PC-9 (cell line): ENCODE results near the gene SDE2.

Experiments
- EZH2 ChIP-seq: fragments of 200-600 bp; sonication (generic); IDR thresholded peaks from 2 replicates; pipeline ENCODE4 v1.8.0; 2017; ENCODE audit warnings: antibody characterized with exemption, low read depth
- TF ChIP-seq, protein P1 (sequence below): fragments of 200-600 bp; sonication (generic); conservative IDR thresholded peaks from 2 replicates; pipeline ENCODE4 v1.6.1; 2017; ENCODE audit warnings: mixed run types, antibody characterized with exemption, mild to moderate bottlenecking, moderate library complexity

DNA sequence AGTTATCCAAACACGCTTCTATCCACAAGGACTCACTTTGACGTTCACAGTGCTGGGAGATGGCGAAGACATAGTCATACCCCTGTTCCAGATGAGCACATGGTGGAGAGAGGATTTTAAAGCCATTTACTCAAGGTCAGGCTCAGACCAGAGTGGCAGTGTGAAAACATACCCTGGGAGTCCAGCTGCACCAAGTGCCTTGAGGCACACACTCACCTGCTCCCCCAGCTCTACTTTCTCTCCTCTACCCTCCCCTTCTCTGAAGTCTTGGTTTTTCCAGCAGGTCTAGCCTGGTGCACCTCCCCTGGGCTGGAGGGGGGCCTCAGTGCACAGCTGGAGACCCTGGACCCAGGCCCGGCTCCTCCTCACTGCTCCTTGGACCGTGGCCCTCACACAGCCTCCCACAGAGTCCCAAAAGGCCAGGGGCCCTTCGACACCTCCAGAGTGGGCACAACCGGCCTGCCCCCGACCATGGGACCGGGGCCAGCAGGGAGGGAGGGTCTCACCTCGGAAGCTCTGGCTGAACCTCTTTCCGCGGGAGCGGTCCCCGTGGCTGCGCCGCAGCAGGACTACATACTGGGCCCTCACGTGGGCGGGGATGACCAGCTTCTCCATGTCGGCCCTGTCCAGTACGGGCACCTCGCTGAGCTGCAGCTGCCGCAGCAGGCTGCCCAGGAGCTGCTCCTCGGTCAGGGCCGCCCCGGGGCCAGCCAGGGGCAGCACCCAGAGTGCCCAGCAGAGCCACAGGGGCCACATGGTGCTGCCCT, 58.6 kb downstream of the SDE2 start:
- TF ChIP-seq, protein P1, sequence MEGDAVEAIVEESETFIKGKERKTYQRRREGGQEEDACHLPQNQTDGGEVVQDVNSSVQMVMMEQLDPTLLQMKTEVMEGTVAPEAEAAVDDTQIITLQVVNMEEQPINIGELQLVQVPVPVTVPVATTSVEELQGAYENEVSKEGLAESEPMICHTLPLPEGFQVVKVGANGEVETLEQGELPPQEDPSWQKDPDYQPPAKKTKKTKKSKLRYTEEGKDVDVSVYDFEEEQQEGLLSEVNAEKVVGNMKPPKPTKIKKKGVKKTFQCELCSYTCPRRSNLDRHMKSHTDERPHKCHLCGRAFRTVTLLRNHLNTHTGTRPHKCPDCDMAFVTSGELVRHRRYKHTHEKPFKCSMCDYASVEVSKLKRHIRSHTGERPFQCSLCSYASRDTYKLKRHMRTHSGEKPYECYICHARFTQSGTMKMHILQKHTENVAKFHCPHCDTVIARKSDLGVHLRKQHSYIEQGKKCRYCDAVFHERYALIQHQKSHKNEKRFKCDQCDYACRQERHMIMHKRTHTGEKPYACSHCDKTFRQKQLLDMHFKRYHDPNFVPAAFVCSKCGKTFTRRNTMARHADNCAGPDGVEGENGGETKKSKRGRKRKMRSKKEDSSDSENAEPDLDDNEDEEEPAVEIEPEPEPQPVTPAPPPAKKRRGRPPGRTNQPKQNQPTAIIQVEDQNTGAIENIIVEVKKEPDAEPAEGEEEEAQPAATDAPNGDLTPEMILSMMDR = no peak
- no peak for TF ChIP-seq EZH2
